Endothelial cell of umbilical vein (primary cell): Measurements from ENCODE around the gene LTN1. TPM values are rescaled to one million over a fixed set of nuclear protein-coding genes. Genes with fewer than 3 reads are reported as not detected.

Experiments used
- BruUV-seq: library from RNA; stranded (reverse); fragments of 400-500 nt; replicated peaks from 2 replicates; lab custom pipeline; 2021; lab: Mats Ljungman, UMichigan
- CTCF ChIA-PET: fragments of 300-600, 350-600 bp; sonication (Branson Sonifier 250); formaldehyde crosslinking; loops from one replicate; lab custom pipeline; 2021; ENCODE audit warnings: antibody characterized with exemption, inconsistent platforms; lab: Charles Lee
- POLR2A ChIA-PET: fragments of 300-600, 350-600 bp; sonication (Branson Sonifier 250); formaldehyde crosslinking; loops from one replicate; lab custom pipeline; 2021; ENCODE audit warnings: antibody characterized with exemption, inconsistent platforms; lab: Charles Lee
- DNase-seq: peaks from one replicate; pipeline ENCODE4 v3.0.0-alpha.2; 2011; ENCODE audit warnings: low read depth, low spot score
- FAIRE-seq: peaks from 2 replicates; lab custom pipeline; 2011; peaks lifted over from hg19 to GRCh38; lab: Jason Lieb, UNC
- H2AFZ ChIP-seq: 2 replicates; pipeline ENCODE4 v1.6.0; 2012; ENCODE audit warnings: low read depth, low read length, control low read depth, inconsistent platforms
- H3K27ac ChIP-seq: 2 replicates; pipeline ENCODE4 v1.5.1; 2011; ENCODE audit warnings: low read depth, mild to moderate bottlenecking, control low read depth, low read length, moderate library complexity; ENCODE audit not compliant: insufficient read depth
- H3K27me3 ChIP-seq, 2 experiments: 2 replicates each; pipeline versions ENCODE4 v1.6.0 to v1.6.1; 2011; ENCODE audit warnings: low read length in 2 of 2, mixed read lengths in 1 of 2; ENCODE audit not compliant: control insufficient read depth in 2 of 2, insufficient read depth in 2 of 2
- H3K36me3 ChIP-seq, 2 experiments: 2 replicates in 1 of 2; 3 replicates in 1 of 2; pipeline ENCODE4 v1.5.1; 2011; ENCODE audit warnings: low read length in 2 of 2, mild to moderate bottlenecking in 1 of 2, moderate library complexity in 1 of 2; ENCODE audit not compliant: control insufficient read depth in 2 of 2, insufficient read depth in 2 of 2; ENCODE audit errors: extremely low read depth in 1 of 2
- H3K4me1 ChIP-seq: 3 replicates; pipeline ENCODE4 v1.5.1; 2011; ENCODE audit warnings: mild to moderate bottlenecking, low read length; ENCODE audit not compliant: control insufficient read depth, insufficient read depth; ENCODE audit errors: extremely low read depth
- H3K4me2 ChIP-seq: 2 replicates; pipeline ENCODE4 v1.6.1; 2011; ENCODE audit warnings: low read length, control low read depth, mixed read lengths; ENCODE audit not compliant: insufficient read depth
- H3K4me3 ChIP-seq, 3 experiments: fragments of 200-600 bp in 1 of 3; sonication (generic), shearing (Covaris generic) in 1 of 3; replicated peaks in 1 of 3; 2 replicates each; pipeline ENCODE4 v1.5.1; 2011 to 2016; ENCODE audit warnings: control low read depth in 3 of 3, low read length in 3 of 3, mild to moderate bottlenecking in 2 of 3, inconsistent platforms in 1 of 3, low read depth in 1 of 3, moderate library complexity in 1 of 3; ENCODE audit not compliant: insufficient read depth in 1 of 3
- H3K79me2 ChIP-seq: 2 replicates; pipeline ENCODE4 v1.6.0; 2012; ENCODE audit warnings: low read length, inconsistent platforms; ENCODE audit not compliant: control insufficient read depth, insufficient read depth
- H3K9ac ChIP-seq: replicated peaks from 2 replicates; pipeline ENCODE3; 2011; ENCODE audit warnings: low read length, control low read depth; ENCODE audit not compliant: insufficient read depth; ENCODE audit errors: extremely low read depth
- H3K9me1 ChIP-seq: replicated peaks from 3 replicates; pipeline ENCODE4 v1.6.0; 2011; ENCODE audit warnings: mild to moderate bottlenecking, low read length; ENCODE audit not compliant: control insufficient read depth, insufficient read depth; ENCODE audit errors: extremely low read depth
- H3K9me3 ChIP-seq: replicated peaks from 2 replicates; pipeline ENCODE4 v1.5.1; 2012; ENCODE audit warnings: low read length, inconsistent platforms; ENCODE audit not compliant: control insufficient read depth, insufficient read depth
- H4K20me1 ChIP-seq: replicated peaks from 2 replicates; pipeline ENCODE3; 2011; ENCODE audit warnings: mild to moderate bottlenecking, low read length; ENCODE audit not compliant: control insufficient read depth, insufficient read depth; ENCODE audit errors: extremely low read depth
- CTCF ChIP-seq, 2 donors: IDR thresholded peaks; 1 replicate in 1 of 2; 2 replicates in 1 of 2; pipeline ENCODE4 v1.5.1; 2011; ENCODE audit warnings: low read length in 2 of 2, mild to moderate bottlenecking in 2 of 2, moderate library complexity in 2 of 2, control low read depth in 1 of 2, inconsistent platforms in 1 of 2, low read depth in 1 of 2; ENCODE audit not compliant: insufficient read depth in 1 of 2; ENCODE audit errors: extremely low read depth in 1 of 2
- EZH2 ChIP-seq: IDR thresholded peaks from 2 replicates; pipeline ENCODE4 v1.6.1; 2012; ENCODE audit warnings: borderline replicate concordance, low read depth, mild to moderate bottlenecking, moderate library complexity, low read length, inconsistent platforms; ENCODE audit not compliant: severe bottlenecking
- FOS ChIP-seq: IDR thresholded peaks from 2 replicates; pipeline ENCODE4 v1.6.1; 2011; ENCODE audit warnings: mild to moderate bottlenecking, low read length, moderate library complexity, borderline replicate concordance; ENCODE audit not compliant: insufficient read depth
- GATA2 ChIP-seq: IDR thresholded peaks from 2 replicates; pipeline ENCODE4 v1.7.0; 2011; ENCODE audit warnings: low read depth, mild to moderate bottlenecking, moderate library complexity, mixed read lengths, low read length; ENCODE audit not compliant: insufficient read length, insufficient read depth
- JUN ChIP-seq: IDR thresholded peaks from 2 replicates; pipeline ENCODE4 v1.6.1; 2011; ENCODE audit warnings: borderline replicate concordance, low read depth; ENCODE audit not compliant: insufficient read length, insufficient read depth
- MAX ChIP-seq: IDR thresholded peaks from 2 replicates; pipeline ENCODE4 v1.6.1; 2011; ENCODE audit not compliant: insufficient read depth, insufficient read length
- MYC ChIP-seq: IDR thresholded peaks from one replicate; pipeline ENCODE4 v1.6.1; 2011; ENCODE audit warnings: mild to moderate bottlenecking, low read depth, low read length
- POLR2A ChIP-seq: IDR thresholded peaks from 2 replicates; pipeline ENCODE4 v1.6.1; 2012; ENCODE audit warnings: low read depth, mild to moderate bottlenecking, control low read depth, low read length
- POLR2AphosphoS5 ChIP-seq: IDR thresholded peaks from 2 replicates; pipeline ENCODE4 v1.6.1; 2012; ENCODE audit warnings: low read depth, mild to moderate bottlenecking, control low read depth, low read length, moderate library complexity; ENCODE audit not compliant: insufficient read depth
- dilution Hi-C: fragments of 300-500 bp; cut with MboI; formaldehyde crosslinking; loops from one replicate; pipeline ENCODE4 v1.15.0; 2019; ENCODE audit warnings: low sequenced_read_pairs; ENCODE audit not compliant: extremely low pct_ligation_motif_present
- intact Hi-C: fragments of 100-400 bp; cut with micrococcal nuclease; formaldehyde crosslinking; loops from one replicate; pipeline ENCODE4 v1.10.0; 2022
- polyA plus RNA-seq, 4 experiments: library from polyadenylated mRNA; depleted of rRNA in 3 of 4; stranded (reverse) in 3 of 4; unstranded in 1 of 4; fragments of >200 nt; gene quantifications; 2 replicates each; pipeline versions ENCODE4 v1.2.1 to v1.2.3, GENCODE V29; 2011 to 2012; ENCODE audit warnings: missing spikeins in 1 of 4
- total RNA-seq: library from RNA; stranded (reverse); gene quantifications from 2 replicates; pipeline ENCODE4 v1.2.3, GENCODE V29; 2021

Gene LTN1
- total and polyA plus RNA-seq, 2 donors (not counting 3 experiments of a cell fraction or from before 2014, with no cell fraction given), result 3.8 to 23.0 TPM

GRCh38 chr21:28908351-28908750 lies 84.3 kb downstream of the LTN1 start:
- H3K4me1 ChIP-seq, result no peaks in the 10 kb centered on the region
- no peak for DNase-seq
- no peak overlapping the region for H3K4me3 ChIP-seq
- no TSS peak for BruUV-seq
- no peak for FAIRE-seq
- intact Hi-C loops, result no loop called here
- no peaks in the 10 kb centered on the region for H3K36me3 ChIP-seq
- no peaks in the 10 kb centered on the region for H4K20me1 ChIP-seq
- POLR2A ChIA-PET, result no interaction called here
- H3K79me2 ChIP-seq, result no peaks in the 10 kb centered on the region
- TF ChIP-seq FOS (no peak), CTCF (IDR thresholded peaks at IDR 0.05; ENCODE audit: extremely low read depth in 1 of 2, insufficient read depth in 1 of 2, low read depth in 1 of 2, low read length in 2 of 2) (no peak), POLR2A (no peak), GATA2 (no peak), MAX (no peak), JUN (no peak), MYC (no peak), EZH2 (no peak), POLR2AphosphoS5 (no peak)
- no peaks in the 10 kb centered on the region for H3K9me3 ChIP-seq
- H3K4me2 ChIP-seq, result no peak overlapping the region
- no peak overlapping the region for H2AFZ ChIP-seq
- no peak overlapping the region for H3K9ac ChIP-seq
- H3K27ac ChIP-seq, result no peak overlapping the region
- dilution Hi-C loops, result no loop called here
- CTCF ChIA-PET, result no interaction called here
- no peaks in the 10 kb centered on the region for H3K27me3 ChIP-seq
- no peaks in the 10 kb centered on the region for H3K9me1 ChIP-seq
